ENCODE results near the gene PIERCE2. TPM values are rescaled to one million over a fixed set of nuclear protein-coding genes. Genes with fewer than 3 reads are reported as not detected.

Gene PIERCE2
- total RNA-seq, 1 experiment from 2014 or later = 0.44 TPM

DNA sequence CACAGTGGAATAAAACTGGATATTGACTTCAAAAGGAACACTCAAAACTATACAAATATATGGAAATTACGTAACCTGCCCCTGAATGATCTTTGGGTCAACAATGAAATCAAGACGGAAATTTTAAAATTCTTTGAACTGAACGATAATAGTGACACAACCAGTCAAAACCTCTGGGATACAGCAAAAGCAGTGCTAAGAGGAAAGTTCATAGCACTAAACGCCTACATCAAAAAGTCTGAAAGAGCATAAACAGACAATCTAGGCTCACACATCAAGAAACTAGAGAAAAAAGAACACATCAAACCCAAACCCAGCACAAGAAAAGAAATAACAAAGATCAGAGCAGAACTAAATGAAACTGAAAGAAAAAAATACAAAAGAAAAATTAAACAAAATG is 53.2 kb downstream of the PIERCE2 start:
- Histone ChIP-seq H2BK5ac (ENCODE audit: insufficient read length, low read length) (no peak overlapping the region), H3K23me2 (ENCODE audit: insufficient read length, low read depth, low read length, poor library complexity, severe bottlenecking) (no peaks in the 10 kb centered on the region), H3K79me1 (ENCODE audit: insufficient read depth, low read depth, low read length, poor library complexity, severe bottlenecking) (no peaks in the 10 kb centered on the region), H3K14ac (ENCODE audit: insufficient read depth, low read length) (no peak overlapping the region), H3K9me3 (ENCODE audit: control insufficient read depth, low read depth, low read length) (no peaks in the 10 kb centered on the region), H2BK12ac (ENCODE audit: insufficient read length, low read depth, low read length) (no peak overlapping the region), H3K18ac (ENCODE audit: insufficient read length, low read depth, low read length) (no peak overlapping the region), H4K91ac (ENCODE audit: insufficient read length, low read depth, low read length) (no peak overlapping the region), H3K79me2 (ENCODE audit: insufficient read depth, low read length) (no peaks in the 10 kb centered on the region), H3K27ac (ENCODE audit: insufficient read length, low read depth, low read length) (no peak overlapping the region), H3K9ac (ENCODE audit: extremely low read depth, insufficient read length, low read length) (no peak overlapping the region), H3K23ac (ENCODE audit: insufficient read length, low read depth, low read length) (no peak overlapping the region), H2BK120ac (ENCODE audit: low read depth, low read length, poor library complexity, severe bottlenecking) (no peak overlapping the region), H2BK15ac (ENCODE audit: low read depth, low read length) (no peak overlapping the region), H3K4me2 (ENCODE audit: insufficient read depth, insufficient read length, low read length) (no peak overlapping the region), H3T11ph (ENCODE audit: low read length) (no peak overlapping the region), H2AFZ (ENCODE audit: low read length) (no peak overlapping the region), H4K5ac (ENCODE audit: insufficient read length, low read depth, low read length) (no peak overlapping the region), H3K4me1 (ENCODE audit: insufficient read depth, low read length) (no peaks in the 10 kb centered on the region), H4K20me1 (ENCODE audit: control insufficient read depth, insufficient read depth, insufficient read length) (no peaks in the 10 kb centered on the region), H2AK5ac (ENCODE audit: insufficient read length, low read length) (no peak overlapping the region), H2BK20ac (ENCODE audit: low read depth, low read length, poor library complexity, severe bottlenecking) (no peak overlapping the region), H4K8ac (replicated peaks; ENCODE audit: insufficient read length, low read depth, low read length) (no peak overlapping the region), H3K56ac (ENCODE audit: insufficient read length, low read depth, low read length) (no peak overlapping the region), H3K27me3 (ENCODE audit: insufficient read depth, low read length) (no peaks in the 10 kb centered on the region), H3K4ac (ENCODE audit: low read depth, low read length) (no peak overlapping the region)
- Mint-ChIP-seq H3K9me3 (peaks cover 4 to 10% of the 10 kb centered on the region in 2 experiments; a peak in 2 of 5 replicates), H3K4me1 (peaks cover 0 to under 1% of the 10 kb centered on the region in 2 experiments; a peak in 1 of 4 replicates), H3K36me3 (ENCODE audit: insufficient read depth in 1 of 3, low read depth in 3 of 3) (peaks cover 0 to 5% (median 0%) of the 10 kb centered on the region in 3 experiments; a peak in 2 of 7 replicates), H3K4me3 (no peak overlapping the region), H3K27ac (no peak overlapping the region), H3K27me3 (ENCODE audit: low read depth) (no peaks in the 10 kb centered on the region)
- no peak for DNase-seq
- TF ChIP-seq, protein P1, sequence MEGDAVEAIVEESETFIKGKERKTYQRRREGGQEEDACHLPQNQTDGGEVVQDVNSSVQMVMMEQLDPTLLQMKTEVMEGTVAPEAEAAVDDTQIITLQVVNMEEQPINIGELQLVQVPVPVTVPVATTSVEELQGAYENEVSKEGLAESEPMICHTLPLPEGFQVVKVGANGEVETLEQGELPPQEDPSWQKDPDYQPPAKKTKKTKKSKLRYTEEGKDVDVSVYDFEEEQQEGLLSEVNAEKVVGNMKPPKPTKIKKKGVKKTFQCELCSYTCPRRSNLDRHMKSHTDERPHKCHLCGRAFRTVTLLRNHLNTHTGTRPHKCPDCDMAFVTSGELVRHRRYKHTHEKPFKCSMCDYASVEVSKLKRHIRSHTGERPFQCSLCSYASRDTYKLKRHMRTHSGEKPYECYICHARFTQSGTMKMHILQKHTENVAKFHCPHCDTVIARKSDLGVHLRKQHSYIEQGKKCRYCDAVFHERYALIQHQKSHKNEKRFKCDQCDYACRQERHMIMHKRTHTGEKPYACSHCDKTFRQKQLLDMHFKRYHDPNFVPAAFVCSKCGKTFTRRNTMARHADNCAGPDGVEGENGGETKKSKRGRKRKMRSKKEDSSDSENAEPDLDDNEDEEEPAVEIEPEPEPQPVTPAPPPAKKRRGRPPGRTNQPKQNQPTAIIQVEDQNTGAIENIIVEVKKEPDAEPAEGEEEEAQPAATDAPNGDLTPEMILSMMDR (conservative IDR thresholded peaks at IDR 0.05) = no peak
- no CpG with 5 or more reads among the region's 4 CpGs for WGBS (ENCODE audit: extremely low coverage, insufficient read length, low lambda C conversion rate)
